HG02642 (cell line): Measurements from ENCODE around the gene ABCC6.
"Not testable (repeated sequence)": the region's sequence is repeated elsewhere in the genome, so short reads cannot be mapped to it uniquely, and the experiment has no call there.

Experiments
- ATAC-seq: cut with Tn5 transposase; IDR thresholded peaks from one replicate; pipeline ENCODE4 v1.9.1; 2021; ENCODE audit warnings: mild to moderate bottlenecking; ENCODE audit not compliant: unreplicated experiment, poor library complexity

ABCC6 gene

GRCh38 chr16:16232692-16233061 is 9.4 kb upstream of the ABCC6 start:
- not testable (repeated sequence) for ATAC-seq

GRCh38 chr16:16223662-16224241 is 458 bp upstream of the ABCC6 start:
- ATAC-seq, result not testable (repeated sequence)

- not testable (repeated sequence) for ATAC-seq
Measured at GRCh38 chr16:16221382-16221781, 1.9 kb downstream of the ABCC6 start.

GRCh38 chr16:16220449-16220848 is 2.8 kb downstream of the ABCC6 start:
- not testable (repeated sequence) for ATAC-seq

GRCh38 chr16:16218787-16219186 is 4.5 kb downstream of the ABCC6 start:
- ATAC-seq, result not testable (repeated sequence)

- ATAC-seq, result not testable (repeated sequence)
Measured at GRCh38 chr16:16218349-16218748, 4.9 kb downstream of the ABCC6 start.

- ATAC-seq, result not testable (repeated sequence)
Measured at GRCh38 chr16:16213863-16214293, 9.4 kb downstream of the ABCC6 start.

- ATAC-seq, result not testable (repeated sequence)
Measured at GRCh38 chr16:16211404-16211803, 11.9 kb downstream of the ABCC6 start.

GRCh38 chr16:16208461-16208860 is 14.8 kb downstream of the ABCC6 start:
- not testable (repeated sequence) for ATAC-seq

- ATAC-seq, result not testable (repeated sequence)
Measured at GRCh38 chr16:16207787-16208334, 15.4 kb downstream of the ABCC6 start.

- not testable (repeated sequence) for ATAC-seq
Measured at GRCh38 chr16:16207097-16207786, 16.1 kb downstream of the ABCC6 start.

GRCh38 chr16:16205864-16206263 is 17.4 kb downstream of the ABCC6 start:
- not testable (repeated sequence) for ATAC-seq

GRCh38 chr16:16204552-16204951 is 18.7 kb downstream of the ABCC6 start:
- not testable (repeated sequence) for ATAC-seq

GRCh38 chr16:16203494-16203893 is 19.8 kb downstream of the ABCC6 start:
- not testable (repeated sequence) for ATAC-seq

- ATAC-seq, result not testable (repeated sequence)
Measured at GRCh38 chr16:16202400-16203143, 20.7 kb downstream of the ABCC6 start.

- not testable (repeated sequence) for ATAC-seq
Measured at GRCh38 chr16:16201880-16202279, 21.4 kb downstream of the ABCC6 start.

- not testable (repeated sequence) for ATAC-seq
Measured at GRCh38 chr16:16200391-16200790, 22.9 kb downstream of the ABCC6 start.

GRCh38 chr16:16199428-16199827 is 23.9 kb downstream of the ABCC6 start:
- ATAC-seq, result not testable (repeated sequence)

- no peak for ATAC-seq
Measured at GRCh38 chr16:16197966-16198365, 25.3 kb downstream of the ABCC6 start.

GRCh38 chr16:16197331-16197730 is 26.0 kb downstream of the ABCC6 start:
- ATAC-seq, result no peak

- ATAC-seq, result no peak
Measured at GRCh38 chr16:16196099-16196498, 27.2 kb downstream of the ABCC6 start.
